Tongue (tissue), 2 donors: ENCODE results near the gene RASD2. TPM values are rescaled to one million over a fixed set of nuclear protein-coding genes. Genes with fewer than 3 reads are reported as not detected.

Experiments
- DNase-seq: peaks from one replicate; pipeline ENCODE4 v3.0.0-alpha.2; 2015
- total RNA-seq: library from RNA; depleted of rRNA; stranded (reverse); fragments of >200 nt; gene quantifications from one replicate; pipeline ENCODE4 v1.2.3, GENCODE V29; 2014

RASD2 gene
- total RNA-seq, 1 donor from 2014 or later: 2.8 TPM

DNA sequence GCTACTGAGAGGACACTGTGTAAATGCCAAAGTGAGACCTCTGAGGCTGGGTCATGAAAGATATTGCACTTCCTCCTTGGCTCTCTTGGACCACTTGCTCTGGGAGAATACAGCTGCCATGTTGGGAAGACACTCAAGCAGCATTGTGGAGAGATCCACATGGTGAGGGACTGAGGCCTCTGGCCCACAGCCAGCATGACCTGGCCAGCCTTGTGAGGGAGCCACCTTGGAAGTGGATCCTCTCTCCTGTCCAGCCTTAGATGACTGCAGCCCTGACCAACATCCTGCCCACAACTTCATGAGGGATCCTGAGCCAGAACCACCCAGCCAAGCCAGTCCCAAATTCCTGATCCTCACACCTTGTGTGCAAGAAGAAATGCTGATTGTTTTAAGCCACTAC is 46.1 kb downstream of the RASD2 start:
- DNase-seq: no peak

DNA sequence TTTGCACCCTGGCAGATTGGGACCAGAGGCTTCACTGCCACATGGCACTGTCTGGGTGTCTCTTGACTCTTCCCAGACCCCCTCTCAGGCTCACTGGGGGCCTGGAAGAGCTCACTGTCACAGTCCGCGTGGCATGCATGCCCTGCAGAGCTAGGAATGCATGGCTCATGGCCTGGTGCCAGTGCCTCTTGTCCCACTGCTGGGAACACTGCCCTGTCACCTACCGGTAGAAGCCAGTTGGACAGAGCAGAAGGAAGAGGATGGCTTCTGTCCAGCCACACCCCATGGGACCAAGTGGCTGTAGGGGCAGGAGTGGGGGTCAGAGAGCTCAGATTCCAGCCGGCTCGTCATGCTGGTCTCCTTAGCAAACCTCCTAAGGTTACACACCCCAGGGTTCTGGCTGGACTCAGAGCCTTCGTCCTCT is 46.8 kb downstream of the RASD2 start:
- peak; percentile 83 for DNase-seq

DNA sequence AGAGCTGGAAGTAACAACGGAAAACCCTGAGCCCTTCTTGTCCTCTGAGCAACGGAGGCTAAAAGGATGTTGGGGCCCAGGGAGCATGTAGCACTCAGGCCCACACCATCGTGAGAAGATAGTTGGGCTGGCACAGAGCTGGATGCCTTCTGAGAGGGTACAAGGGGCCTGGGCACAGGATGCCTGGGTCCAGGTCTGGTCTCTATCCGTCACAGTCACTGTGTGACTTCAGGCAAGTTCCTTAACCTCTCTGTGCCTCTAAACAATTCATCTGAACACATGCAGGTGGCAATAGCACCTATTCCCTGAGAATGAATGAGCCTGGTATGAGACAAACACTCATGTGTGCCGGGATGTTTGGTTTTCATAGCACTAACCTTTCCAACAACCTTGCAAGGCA is 47.3 kb downstream of the RASD2 start:
- DNase-seq: no peak

DNA sequence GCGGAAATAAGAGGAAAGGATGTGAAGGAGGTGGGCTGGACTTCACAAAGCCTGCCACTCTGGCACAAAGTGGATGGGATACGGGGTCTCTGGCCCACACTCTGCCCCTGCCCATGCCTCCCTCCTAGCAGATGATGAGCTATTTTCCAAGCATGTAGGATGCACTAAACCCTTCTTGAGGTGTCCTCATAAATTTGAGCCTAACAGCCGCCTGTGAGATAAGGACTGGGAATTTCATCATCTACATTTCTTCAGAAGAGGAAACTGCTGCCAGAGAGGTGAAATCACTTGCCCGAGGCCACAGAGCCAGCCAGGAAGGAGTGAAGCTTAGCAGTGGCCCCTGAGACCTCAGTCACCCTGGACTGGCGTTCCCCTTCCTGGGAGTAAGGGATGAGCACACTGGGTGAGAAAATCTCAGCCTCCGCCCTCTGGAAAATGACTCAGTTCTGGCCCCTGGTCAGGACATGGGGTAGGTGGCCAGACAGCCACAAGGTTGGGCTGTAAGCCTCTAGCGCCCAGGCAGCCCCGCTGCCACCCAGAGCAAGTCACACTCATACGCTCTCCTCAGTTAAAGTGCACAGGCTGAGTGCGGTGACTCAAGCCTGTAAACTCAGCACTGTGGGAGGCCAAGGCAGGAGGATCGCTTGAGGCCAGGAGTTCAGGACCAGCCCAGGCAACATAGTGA is 48.6 kb downstream of the RASD2 start:
- DNase-seq: no peak

DNA sequence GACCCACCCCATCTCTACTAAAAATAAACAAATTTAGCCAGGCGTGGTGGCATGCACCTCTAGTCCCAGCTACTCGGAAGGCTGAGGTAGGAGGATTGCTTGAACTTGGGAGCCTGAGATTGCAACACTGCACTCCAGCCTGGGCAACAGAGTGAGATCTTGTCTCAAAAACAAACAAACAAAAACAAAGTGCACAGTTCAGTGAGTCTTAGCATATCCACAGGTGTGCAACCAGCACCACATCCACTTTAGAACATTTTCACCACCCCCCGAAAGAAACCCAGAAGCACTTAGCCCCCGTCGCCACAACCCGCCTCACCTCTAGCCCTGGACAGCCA is 49.1 kb downstream of the RASD2 start:
- DNase-seq: no peak

DNA sequence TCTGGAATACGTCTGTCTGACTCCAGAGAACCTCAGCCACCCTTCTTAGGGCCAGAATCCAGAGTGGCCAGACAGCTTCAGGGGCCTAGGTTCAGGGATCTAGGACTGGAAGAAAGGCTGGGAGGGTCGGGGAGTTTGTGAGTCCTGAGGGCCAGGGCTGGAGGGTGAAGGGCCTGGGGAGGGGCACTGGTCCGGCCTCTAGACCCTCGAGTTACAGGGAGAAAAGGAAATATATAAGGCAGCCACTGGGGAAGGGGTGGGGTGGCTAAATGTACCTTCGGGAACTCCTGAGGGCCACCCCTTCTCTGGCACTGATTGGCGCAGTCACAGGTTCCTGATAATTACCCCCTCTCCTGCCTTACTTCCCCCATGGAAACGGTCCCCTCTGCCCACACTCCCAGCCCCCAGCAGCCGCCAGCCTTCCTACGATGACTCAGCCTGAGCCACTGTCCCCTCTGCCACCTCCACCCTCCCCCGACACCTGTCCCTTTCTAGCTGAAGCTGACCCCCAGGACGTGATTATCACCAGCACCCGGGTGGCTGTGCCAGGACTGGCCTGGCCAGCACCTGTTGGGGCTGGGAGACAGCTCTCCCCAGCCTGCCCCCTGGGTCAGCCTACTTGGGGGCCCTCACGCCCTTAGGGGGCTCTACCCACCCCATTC is 50.1 kb downstream of the RASD2 start:
- DNase-seq: peak; percentile 65

DNA sequence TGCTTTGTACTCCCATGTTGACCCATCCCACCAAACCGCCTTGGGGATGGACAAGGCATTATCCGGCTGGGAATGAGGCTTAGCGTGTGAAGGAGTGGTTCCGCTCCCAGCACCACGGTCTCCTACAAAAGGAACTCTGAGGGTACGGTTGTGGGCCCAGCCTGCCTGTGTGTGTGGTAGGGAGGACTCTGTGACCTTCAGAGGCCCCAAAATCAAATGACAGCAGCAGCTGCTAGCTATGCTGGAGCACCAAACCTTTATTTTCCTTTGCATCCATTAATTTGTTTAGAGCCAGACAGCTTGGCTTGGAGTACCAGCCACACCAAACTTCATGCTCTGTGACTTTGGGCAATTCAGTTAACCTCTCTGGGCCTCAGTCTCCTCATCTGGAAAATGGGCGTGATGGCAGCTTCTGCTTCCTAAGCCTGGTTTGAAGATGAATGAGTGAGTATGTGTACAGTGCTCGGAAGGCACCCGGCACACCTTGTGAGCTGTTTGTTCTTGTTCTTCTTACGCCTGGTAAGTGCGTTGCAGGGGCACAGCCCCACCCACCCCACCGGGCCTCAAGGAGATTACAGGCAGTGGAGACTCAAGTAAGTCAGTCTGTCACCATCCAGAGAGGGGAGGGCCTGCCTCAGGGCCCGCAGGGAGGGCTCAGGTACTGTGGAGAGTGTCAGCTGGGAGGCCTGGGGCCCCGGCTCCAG is 51.2 kb downstream of the RASD2 start:
- peak; percentile 46 for DNase-seq

DNA sequence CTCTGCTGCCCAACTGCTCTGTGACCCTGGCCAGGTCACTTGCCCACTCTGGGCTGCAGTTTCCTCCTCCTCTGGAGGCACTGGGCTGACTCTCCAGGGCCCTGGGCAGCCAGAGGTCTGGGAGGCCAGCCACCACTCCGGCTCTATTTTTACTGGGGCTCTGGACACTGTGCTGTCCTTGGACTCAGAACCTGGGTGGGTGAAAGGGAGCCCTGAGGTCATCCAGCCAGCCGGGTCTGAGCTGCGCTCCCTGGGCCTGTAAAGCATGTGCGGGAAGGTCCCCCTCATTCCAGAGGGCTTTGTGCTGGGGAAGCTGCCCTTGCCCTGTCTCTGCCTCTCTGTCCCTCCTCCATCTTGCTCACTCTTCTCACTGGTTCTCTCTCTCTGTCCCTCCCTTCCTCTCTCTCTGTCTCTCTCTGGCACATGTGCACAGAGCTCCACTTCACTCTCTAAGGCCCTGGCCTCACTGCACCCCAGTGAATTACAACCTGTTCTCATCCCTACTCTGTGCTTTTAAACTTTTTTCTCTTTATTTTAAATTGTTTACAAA is 51.9 kb downstream of the RASD2 start:
- DNase-seq: no peak

DNA sequence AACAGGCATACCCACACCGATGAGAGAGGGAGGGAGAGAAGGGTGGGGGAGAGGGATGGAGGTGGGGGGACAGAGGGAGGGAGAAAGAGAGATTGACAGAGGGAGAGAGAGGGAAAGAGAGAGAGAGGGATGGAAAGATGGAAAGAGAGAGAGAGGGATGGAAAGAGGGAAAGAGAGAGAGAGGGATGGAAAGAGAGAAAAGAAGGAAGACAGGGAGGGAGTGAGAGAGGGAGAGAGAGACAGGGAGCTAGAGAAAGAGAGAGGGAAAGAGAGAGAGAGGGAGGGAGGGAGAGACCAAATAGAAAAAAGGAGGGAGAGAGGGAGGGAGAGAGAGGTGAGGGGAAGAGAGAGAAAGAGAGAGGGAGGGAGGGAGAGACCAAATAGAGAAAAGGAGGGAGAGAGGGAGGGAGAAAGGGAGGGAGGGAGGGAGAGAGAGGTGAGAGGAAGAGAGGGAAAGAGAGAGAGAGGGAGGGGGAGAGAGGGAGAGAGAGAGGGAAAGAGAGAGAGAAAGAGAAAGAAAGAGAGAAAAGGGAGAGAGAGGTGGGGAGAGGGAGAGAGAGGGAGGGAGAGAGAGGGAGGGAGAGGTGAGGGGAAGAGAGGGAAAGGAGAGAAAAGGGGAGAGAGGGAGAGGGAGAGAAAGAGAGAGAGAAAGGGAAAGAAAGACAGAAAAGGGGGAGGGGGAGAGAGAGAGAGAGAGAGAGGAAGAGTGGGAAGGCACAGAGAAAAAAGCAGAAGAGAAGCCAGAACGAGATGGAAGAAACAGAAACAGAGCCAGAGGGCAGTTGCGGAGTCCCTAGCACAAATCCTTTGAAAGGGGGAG is 52.6 kb downstream of the RASD2 start:
- DNase-seq: no peak

DNA sequence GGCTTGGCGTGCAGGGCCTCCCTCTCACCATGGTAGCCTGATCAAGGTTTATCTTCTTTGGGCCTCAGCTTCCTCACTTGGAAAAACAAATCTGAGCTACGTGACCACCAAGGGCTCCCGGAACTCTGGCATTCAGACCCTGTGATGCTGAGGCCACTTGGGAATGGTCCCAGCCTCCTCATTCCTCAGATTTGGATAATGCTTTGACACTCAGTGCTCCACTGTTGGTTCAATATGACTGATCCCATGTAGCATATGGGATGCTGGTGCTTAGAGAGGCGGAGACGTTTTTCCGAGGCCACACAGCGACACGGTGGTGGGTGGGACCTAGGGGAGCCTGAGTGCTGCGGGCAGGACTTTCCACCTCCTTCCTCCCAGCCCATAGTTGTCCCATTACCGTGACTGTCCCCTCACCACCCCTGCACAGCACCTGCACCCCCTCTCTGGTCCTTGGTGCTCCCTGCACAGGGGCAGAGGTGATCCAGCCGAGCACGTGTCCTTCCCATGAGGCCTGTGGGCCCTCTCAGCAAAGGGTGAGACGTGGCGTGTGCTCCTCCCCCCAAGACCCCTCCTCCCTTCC is 53.4 kb downstream of the RASD2 start:
- no peak for DNase-seq

DNA sequence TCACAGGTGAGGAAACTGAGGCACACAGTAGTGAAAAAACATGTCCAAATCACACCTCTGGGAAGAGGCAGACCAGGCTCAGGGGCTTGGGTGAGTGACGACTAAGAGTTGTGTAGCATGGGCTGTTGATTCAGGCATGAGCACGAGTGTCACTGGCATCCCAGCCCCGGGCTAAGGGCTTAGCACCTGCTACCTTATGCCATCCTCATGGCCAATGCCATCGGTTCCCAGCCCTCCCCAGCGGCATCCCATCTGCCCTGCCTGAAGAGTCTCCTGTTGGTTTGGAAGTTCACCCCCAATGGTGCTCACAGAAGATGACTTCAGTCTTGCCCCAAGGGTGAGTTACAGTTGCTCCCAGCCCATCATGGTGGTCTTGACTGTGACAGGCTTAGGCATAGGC is 54.1 kb downstream of the RASD2 start:
- no peak for DNase-seq

DNA sequence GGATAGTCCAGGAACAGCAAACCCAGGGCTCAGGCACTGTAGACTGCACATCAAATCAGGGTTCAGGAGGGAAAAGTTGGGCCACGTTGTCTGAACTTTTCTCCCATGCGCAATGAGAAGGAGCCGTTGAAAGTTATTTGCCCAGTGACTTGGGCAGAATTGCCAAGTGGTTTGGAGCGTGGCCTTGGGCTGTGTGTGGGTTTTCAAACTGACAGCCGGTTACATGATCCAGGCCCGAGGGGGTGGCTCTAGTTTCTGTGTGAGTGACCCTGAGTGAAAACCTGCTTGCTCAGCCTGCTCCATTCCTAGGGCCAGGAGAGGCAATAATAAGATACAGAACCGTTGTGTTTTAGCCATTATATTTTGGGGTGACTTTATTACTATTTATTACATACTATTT is 56.2 kb downstream of the RASD2 start:
- no peak for DNase-seq

DNA sequence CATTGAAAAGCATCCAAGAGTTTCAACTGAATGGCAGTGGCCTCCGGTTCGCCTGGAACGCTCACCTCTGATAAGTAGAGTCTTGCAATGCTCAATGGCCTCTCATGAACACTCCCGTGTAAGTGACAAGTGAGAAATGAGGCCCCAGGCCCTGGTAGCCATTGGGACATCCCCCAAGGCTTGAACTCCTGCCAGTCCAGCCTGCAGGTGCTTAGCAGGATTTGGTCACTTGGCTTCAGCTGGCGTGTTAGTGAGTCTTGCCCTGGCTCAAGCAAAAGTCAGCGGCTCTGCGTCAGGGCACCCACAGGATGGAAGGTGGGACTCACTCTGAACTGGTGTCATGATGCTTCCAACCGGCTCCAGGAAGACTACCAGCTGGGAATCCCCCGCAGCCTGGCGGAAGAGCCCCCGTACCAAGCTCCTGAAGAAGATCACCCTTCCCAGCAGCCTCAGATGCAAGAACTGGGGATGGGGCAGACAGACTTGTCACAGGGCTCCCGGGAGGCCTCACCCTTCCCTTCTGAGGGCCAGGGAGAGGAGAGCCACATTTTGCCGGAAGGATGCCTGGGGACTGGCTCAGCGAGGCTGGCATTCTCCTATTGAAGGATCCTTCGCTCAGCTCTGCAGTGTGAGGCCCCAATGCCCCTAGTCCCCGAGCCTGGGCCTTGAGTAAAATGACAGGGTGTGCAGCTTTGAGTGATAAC is 57.2 kb downstream of the RASD2 start:
- no peak for DNase-seq

DNA sequence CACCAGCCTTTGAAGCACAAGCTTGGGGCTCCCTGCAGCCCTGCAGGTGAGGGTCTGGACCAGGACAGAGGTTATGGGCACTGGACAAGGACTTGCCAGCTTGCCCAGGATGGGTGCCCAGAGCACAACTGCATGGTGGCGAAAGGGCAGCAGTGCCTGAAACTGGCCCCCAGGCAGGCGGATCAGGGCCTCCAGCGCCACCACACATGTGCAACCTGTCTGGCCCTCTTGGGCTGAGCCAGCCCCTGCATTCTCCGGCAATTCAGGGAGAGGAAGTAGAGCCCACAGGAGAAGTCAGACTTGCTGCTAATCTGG is 57.7 kb downstream of the RASD2 start:
- DNase-seq: no peak

DNA sequence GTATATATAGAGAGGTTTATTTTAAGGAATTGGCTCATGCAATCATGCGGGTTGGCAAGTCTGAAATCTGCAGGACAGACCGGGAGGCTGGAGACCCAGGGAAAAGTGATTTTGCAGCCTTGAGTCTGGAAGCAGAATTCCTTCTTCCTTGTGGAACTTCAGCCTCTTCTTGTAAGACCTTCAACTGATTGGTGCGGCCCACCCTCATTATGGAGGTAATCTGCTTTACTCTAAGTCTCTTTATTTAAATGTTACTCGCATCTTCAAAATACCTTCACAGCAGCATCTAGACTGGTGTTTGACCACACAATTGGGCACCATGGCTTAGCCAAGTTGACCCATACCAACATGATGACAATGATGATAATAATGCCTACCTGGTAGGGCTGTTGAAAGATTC is 58.7 kb downstream of the RASD2 start:
- no peak for DNase-seq

DNA sequence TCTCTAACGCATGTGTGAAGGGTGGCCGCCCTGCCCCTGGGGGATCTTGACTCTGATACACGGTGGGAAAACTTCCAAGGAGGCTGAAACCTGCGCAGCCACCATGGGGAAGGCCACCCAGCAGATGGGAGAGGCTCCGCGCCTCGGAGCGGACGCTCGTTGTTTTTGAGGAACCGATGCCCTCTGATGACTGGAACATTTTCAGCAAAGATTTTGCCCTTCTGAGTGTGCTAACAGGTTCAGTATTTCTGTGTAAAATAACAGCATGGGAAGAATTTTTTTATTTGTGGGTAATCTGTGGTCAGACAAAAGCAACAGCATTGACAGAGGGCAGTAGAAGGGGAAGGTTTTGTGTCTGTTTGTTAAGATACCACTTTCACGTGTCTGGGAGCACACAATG is 59.8 kb downstream of the RASD2 start:
- DNase-seq: no peak

DNA sequence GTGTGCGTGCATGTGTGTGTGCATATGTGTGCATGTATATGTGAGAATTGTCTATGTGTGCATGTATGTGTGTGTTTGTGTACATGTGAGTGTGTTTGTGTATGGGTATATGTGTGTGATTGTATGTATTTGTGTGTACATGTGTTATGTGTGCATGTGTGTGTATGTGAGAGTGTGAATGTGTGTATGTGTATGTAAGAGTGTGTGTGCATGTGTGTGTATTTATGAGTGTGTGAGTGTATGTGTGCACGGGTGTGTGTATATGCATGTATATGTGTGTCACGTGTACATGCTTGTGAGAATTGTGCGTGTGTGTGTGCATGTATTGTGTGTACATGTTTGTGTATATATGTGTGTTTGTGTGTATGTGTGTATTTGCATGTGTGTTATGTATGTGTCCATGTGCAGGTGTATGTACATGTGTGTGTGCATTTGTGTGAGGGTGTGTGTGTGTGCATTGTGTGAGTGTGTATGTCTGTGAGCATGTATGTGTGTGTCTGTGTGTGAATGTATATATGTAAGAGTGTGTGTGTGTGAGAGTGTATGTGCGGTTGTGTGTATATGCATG is 60.5 kb downstream of the RASD2 start:
- no peak for DNase-seq

DNA sequence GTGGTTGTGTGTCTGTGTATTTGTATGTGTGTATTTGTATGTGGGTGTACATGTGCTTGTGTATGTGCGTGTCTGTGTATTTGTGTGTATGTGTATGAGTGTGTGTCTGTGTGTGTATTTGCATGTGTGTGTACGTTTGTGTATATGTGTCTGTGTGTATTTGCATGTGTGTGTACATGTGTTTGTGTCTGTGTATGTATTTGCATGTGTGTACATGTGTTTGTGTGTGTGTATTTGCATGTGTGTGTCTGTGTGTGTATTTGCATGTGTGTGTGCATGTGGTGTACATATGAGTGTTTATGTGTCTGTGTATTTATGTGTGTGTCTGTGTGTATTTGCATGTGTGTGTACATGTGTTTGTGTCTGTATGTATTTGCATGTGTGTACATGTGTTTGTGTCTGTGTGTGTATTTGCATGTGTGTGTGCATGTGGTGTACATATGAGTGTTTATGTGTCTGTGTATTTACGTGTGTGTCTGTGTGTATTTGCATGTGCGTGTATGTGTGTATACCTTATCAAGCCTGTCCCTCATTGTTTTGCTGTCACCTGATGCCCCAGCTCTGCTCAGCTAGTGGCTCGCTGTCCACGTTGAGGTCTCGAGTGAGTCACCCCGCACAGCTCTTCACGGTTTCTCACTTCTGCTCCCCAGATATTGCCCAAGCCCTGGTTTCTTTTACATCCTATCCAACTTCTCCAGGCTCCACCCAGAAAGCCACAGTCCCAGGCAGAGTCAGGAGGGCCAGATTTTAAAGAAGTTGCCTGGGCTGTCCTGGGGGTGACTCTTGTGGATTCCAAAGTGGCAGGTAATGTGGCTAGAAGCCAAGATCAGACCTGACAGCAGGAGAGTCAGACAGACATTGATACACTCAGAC is 61.3 kb downstream of the RASD2 start:
- DNase-seq: no peak
